ENCODE data around the gene PIP5K1B. TPM values are rescaled to one million over a fixed set of nuclear protein-coding genes. Genes with fewer than 3 reads are reported as not detected.

Gene PIP5K1B
- total RNA-seq, 1 experiment from 2014 or later = 2.5 TPM

DNA sequence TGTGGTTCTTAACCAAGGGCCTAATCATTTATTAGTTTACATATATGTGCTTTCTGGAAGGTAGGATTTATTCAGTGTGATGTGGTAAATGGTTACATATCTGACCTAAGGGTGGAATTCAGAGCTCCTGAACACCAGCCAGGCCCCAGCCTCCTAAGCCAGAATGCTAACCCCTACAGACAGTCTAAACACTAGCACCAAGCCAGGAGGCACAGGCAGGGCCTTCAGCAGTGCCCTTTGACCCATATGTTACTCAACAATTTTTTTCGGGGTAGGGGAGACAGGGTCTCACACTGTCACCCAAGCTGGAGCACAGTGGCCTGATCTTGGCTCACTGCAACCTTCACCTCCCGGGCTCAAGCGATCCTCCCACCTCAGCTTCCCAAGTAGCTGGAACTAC, 268.6 kb downstream of the PIP5K1B start:
- Histone ChIP-seq H3T11ph (ENCODE audit: low read length) (no peak overlapping the region), H3K27me3 (ENCODE audit: insufficient read depth, low read length) (no peaks in the 10 kb centered on the region), H3K18ac (ENCODE audit: insufficient read length, low read depth, low read length) (no peak overlapping the region), H3K9me3 (ENCODE audit: control insufficient read depth, low read depth, low read length) (no peaks in the 10 kb centered on the region), H4K20me1 (ENCODE audit: control insufficient read depth, insufficient read depth, insufficient read length) (no peaks in the 10 kb centered on the region), H3K23ac (ENCODE audit: insufficient read length, low read depth, low read length) (no peak overlapping the region), H4K91ac (ENCODE audit: insufficient read length, low read depth, low read length) (no peak overlapping the region), H3K4me2 (ENCODE audit: insufficient read depth, insufficient read length, low read length) (no peak overlapping the region), H3K27ac (ENCODE audit: insufficient read length, low read depth, low read length) (no peak overlapping the region), H3K4ac (ENCODE audit: low read depth, low read length) (no peak overlapping the region), H2BK12ac (ENCODE audit: insufficient read length, low read depth, low read length) (no peak overlapping the region), H2BK15ac (ENCODE audit: low read depth, low read length) (no peak overlapping the region), H2BK20ac (ENCODE audit: low read depth, low read length, poor library complexity, severe bottlenecking) (no peak overlapping the region), H3K23me2 (ENCODE audit: insufficient read length, low read depth, low read length, poor library complexity, severe bottlenecking) (no peaks in the 10 kb centered on the region), H4K8ac (replicated peaks; ENCODE audit: insufficient read length, low read depth, low read length) (no peak overlapping the region), H4K5ac (ENCODE audit: insufficient read length, low read depth, low read length) (no peak overlapping the region), H3K79me2 (ENCODE audit: insufficient read depth, low read length) (no peaks in the 10 kb centered on the region), H3K79me1 (ENCODE audit: insufficient read depth, low read depth, low read length, poor library complexity, severe bottlenecking) (no peaks in the 10 kb centered on the region), H3K4me1 (ENCODE audit: insufficient read depth, low read length) (no peaks in the 10 kb centered on the region), H2AK5ac (ENCODE audit: insufficient read length, low read length) (no peak overlapping the region), H2BK5ac (ENCODE audit: insufficient read length, low read length) (no peak overlapping the region), H2BK120ac (ENCODE audit: low read depth, low read length, poor library complexity, severe bottlenecking) (no peak overlapping the region), H2AFZ (ENCODE audit: low read length) (no peak overlapping the region), H3K56ac (ENCODE audit: insufficient read length, low read depth, low read length) (no peak overlapping the region), H3K9ac (ENCODE audit: extremely low read depth, insufficient read length, low read length) (no peak overlapping the region), H3K14ac (ENCODE audit: insufficient read depth, low read length) (no peak overlapping the region)
- no peak for DNase-seq
- Mint-ChIP-seq H3K4me1 (no peaks in the 10 kb centered on the region), H3K4me3 (no peak overlapping the region), H3K36me3 (ENCODE audit: insufficient read depth in 1 of 3, low read depth in 3 of 3) (peaks cover 12 to 15% (median 12%) of the 10 kb centered on the region in 3 experiments), H3K27ac (no peak overlapping the region), H3K27me3 (ENCODE audit: low read depth) (no peaks in the 10 kb centered on the region; the same call in 1 of the 2 replicates), H3K9me3 (peaks cover 8 to 15% of the 10 kb centered on the region in 2 experiments)
- TF ChIP-seq, protein P1, sequence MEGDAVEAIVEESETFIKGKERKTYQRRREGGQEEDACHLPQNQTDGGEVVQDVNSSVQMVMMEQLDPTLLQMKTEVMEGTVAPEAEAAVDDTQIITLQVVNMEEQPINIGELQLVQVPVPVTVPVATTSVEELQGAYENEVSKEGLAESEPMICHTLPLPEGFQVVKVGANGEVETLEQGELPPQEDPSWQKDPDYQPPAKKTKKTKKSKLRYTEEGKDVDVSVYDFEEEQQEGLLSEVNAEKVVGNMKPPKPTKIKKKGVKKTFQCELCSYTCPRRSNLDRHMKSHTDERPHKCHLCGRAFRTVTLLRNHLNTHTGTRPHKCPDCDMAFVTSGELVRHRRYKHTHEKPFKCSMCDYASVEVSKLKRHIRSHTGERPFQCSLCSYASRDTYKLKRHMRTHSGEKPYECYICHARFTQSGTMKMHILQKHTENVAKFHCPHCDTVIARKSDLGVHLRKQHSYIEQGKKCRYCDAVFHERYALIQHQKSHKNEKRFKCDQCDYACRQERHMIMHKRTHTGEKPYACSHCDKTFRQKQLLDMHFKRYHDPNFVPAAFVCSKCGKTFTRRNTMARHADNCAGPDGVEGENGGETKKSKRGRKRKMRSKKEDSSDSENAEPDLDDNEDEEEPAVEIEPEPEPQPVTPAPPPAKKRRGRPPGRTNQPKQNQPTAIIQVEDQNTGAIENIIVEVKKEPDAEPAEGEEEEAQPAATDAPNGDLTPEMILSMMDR (conservative IDR thresholded peaks at IDR 0.05) = no peak
- WGBS (ENCODE audit: extremely low coverage, insufficient read length, low lambda C conversion rate) = no CpG with 5 or more reads among the region's 3 CpGs
